IMR-90 (cell line): ENCODE results near the gene AKAP6. TPM values are rescaled to one million over a fixed set of nuclear protein-coding genes. Genes with fewer than 3 reads are reported as not detected.

ENCODE experiments used
- ATAC-seq: fragments of 200-7000 bp; cut with Tn5 transposase; 2 replicates; pipeline ENCODE4 v1.9.1; 2020; ENCODE audit warnings: low read depth, mild to moderate bottlenecking, moderate library complexity
- BruUV-seq: library from RNA; stranded (reverse); fragments of 400-500 nt; replicated peaks from 2 replicates; lab custom pipeline; 2021; lab: Mats Ljungman, UMichigan
- CTCF ChIA-PET: fragments of 300-600 bp; formaldehyde crosslinking; extraction: SDS; loops from one replicate; lab custom pipeline; 2021; ENCODE audit warnings: antibody characterized with exemption; lab: Yijun Ruan, JAX
- POLR2A ChIA-PET: fragments of 300-600 bp; sonication (Branson Sonifier 250); formaldehyde crosslinking; loops from one replicate; lab custom pipeline; 2022; ENCODE audit warnings: antibody characterized with exemption; ENCODE audit not compliant: unreplicated experiment; lab: Charles Lee
- DNase-seq: peaks from one replicate; pipeline ENCODE4 v3.0.0; 2013
- H2AFZ ChIP-seq: replicated peaks from 2 replicates; pipeline ENCODE3; 2013; ENCODE audit warnings: low read length, mild to moderate bottlenecking; ENCODE audit not compliant: poor library complexity
- H2AK5ac ChIP-seq: 2 replicates; pipeline ENCODE4 v1.6.1; 2013; ENCODE audit warnings: low read depth, low read length, inconsistent platforms
- H2AK9ac ChIP-seq: replicated peaks from 2 replicates; pipeline ENCODE3; 2013; ENCODE audit warnings: mild to moderate bottlenecking, low read depth, low read length, moderate library complexity; ENCODE audit not compliant: poor library complexity
- H2BK120ac ChIP-seq: 2 replicates; pipeline ENCODE4 v1.6.1; 2013; ENCODE audit warnings: low read depth, low read length, inconsistent platforms
- H2BK15ac ChIP-seq: 3 replicates; pipeline ENCODE4 v1.6.1; 2013; ENCODE audit warnings: low read depth, low read length, inconsistent platforms
- H2BK20ac ChIP-seq: 2 replicates; pipeline ENCODE4 v1.6.1; 2013; ENCODE audit warnings: low read depth, mild to moderate bottlenecking, inconsistent platforms, low read length, moderate library complexity
- H2BK5ac ChIP-seq: 2 replicates; pipeline ENCODE4 v1.6.1; 2013; ENCODE audit warnings: mild to moderate bottlenecking, low read depth, low read length, inconsistent platforms; ENCODE audit not compliant: poor library complexity, severe bottlenecking
- H3K14ac ChIP-seq: replicated peaks from 2 replicates; pipeline ENCODE4 v1.6.1; 2013; ENCODE audit warnings: low read depth, low read length, inconsistent platforms
- H3K18ac ChIP-seq: 2 replicates; pipeline ENCODE4 v1.6.1; 2013; ENCODE audit warnings: low read depth, low read length, control low read depth
- H3K23ac ChIP-seq: 2 replicates; pipeline ENCODE4 v1.6.1; 2013; ENCODE audit warnings: low read depth, low read length, inconsistent platforms
- H3K27ac ChIP-seq: 2 replicates; pipeline ENCODE4 v1.5.1; 2013; ENCODE audit warnings: mild to moderate bottlenecking, control low read depth, low read length; ENCODE audit not compliant: insufficient read depth
- H3K27me3 ChIP-seq: 2 replicates; pipeline ENCODE4 v1.6.1; 2013; ENCODE audit warnings: low read length; ENCODE audit not compliant: control insufficient read depth, insufficient read depth
- H3K36me3 ChIP-seq: 2 replicates; pipeline ENCODE4 v1.6.1; 2013; ENCODE audit warnings: low read length, mixed read lengths; ENCODE audit not compliant: control insufficient read depth, insufficient read depth
- H3K4ac ChIP-seq: 2 replicates; pipeline ENCODE4 v1.6.1; 2013; ENCODE audit warnings: low read depth, low read length, inconsistent platforms
- H3K4me1 ChIP-seq: 2 replicates; pipeline ENCODE4 v1.6.1; 2013; ENCODE audit warnings: low read length, mixed read lengths; ENCODE audit not compliant: control insufficient read depth, insufficient read depth
- H3K4me2 ChIP-seq: 2 replicates; pipeline ENCODE4 v1.6.1; 2013; ENCODE audit warnings: low read depth, mild to moderate bottlenecking, control low read depth, low read length, moderate library complexity
- H3K4me3 ChIP-seq: 2 replicates; pipeline ENCODE4 v1.5.1; 2013; ENCODE audit warnings: low read depth, mild to moderate bottlenecking, control low read depth, low read length, moderate library complexity; ENCODE audit not compliant: insufficient read depth
- H3K56ac ChIP-seq: 2 replicates; pipeline ENCODE4 v1.6.1; 2013; ENCODE audit warnings: low read length, inconsistent platforms; ENCODE audit not compliant: insufficient read depth; ENCODE audit errors: extremely low read depth
- H3K79me1 ChIP-seq, 2 experiments: 2 replicates each; pipeline ENCODE4 v1.6.1; 2013; ENCODE audit warnings: low read length in 2 of 2, inconsistent platforms in 1 of 2, low read depth in 1 of 2
- H3K9ac ChIP-seq: 2 replicates; pipeline ENCODE4 v1.6.1; 2013; ENCODE audit warnings: low read depth, low read length, control low read depth
- H3K9me1 ChIP-seq: 2 replicates; pipeline ENCODE4 v1.6.1; 2013; ENCODE audit warnings: low read length, inconsistent platforms; ENCODE audit not compliant: insufficient read depth
- H3K9me3 ChIP-seq: 2 replicates; pipeline ENCODE4 v1.6.1; 2013; ENCODE audit warnings: low read length; ENCODE audit not compliant: control insufficient read depth, insufficient read depth
- H4K20me1 ChIP-seq: 2 replicates; pipeline ENCODE4 v1.6.1; 2013; ENCODE audit warnings: low read length, inconsistent platforms; ENCODE audit not compliant: insufficient read depth
- H4K5ac ChIP-seq: 2 replicates; pipeline ENCODE4 v1.6.1; 2013; ENCODE audit warnings: mild to moderate bottlenecking, low read depth, low read length, control low read depth
- H4K8ac ChIP-seq, 2 experiments: 2 replicates each; pipeline ENCODE4 v1.6.1; 2013; ENCODE audit warnings: low read depth in 2 of 2, low read length in 2 of 2, control low read depth in 1 of 2, inconsistent platforms in 1 of 2
- H4K91ac ChIP-seq: 2 replicates; pipeline ENCODE4 v1.6.1; 2013; ENCODE audit warnings: low read depth, low read length, inconsistent platforms; ENCODE audit not compliant: insufficient read depth
- BHLHE40 ChIP-seq: fragments of 150-350 bp; IDR thresholded peaks from 2 replicates; pipeline ENCODE4 v1.6.1; 2016; ENCODE audit warnings: mild to moderate bottlenecking, low read depth, low read length
- RAD21 ChIP-seq: IDR thresholded peaks from 2 replicates; pipeline ENCODE4 v1.6.1; 2012; ENCODE audit warnings: low read length, improper control_type of control experiment
- WGBS, 2 experiments: methylation state at CpG; one replicate each; pipeline versions ENCODE4 v1.1.5 to v1.1.7; 2013; ENCODE audit warnings: missing lambda C conversion rate in 2 of 2; ENCODE audit not compliant: insufficient read length in 1 of 2; ENCODE audit errors: extremely low coverage in 2 of 2; 5-methylcytosine and 5-hydroxymethylcytosine counted together
- dilution Hi-C: fragments of 300-500 bp; cut with HindIII; formaldehyde crosslinking; loops from one replicate; pipeline ENCODE4 v1.14.3; 2018; ENCODE audit warnings: low sequenced_read_pairs; ENCODE audit not compliant: unreplicated experiment
- in situ Hi-C: fragments of 300-500 bp; cut with MboI; formaldehyde crosslinking; loops from 3 replicates; pipeline ENCODE4 v1.14.3; 2019; ENCODE audit warnings: low sequenced_read_pairs, inconsistent platforms, mixed read lengths
- intact Hi-C: fragments of 100-400 bp; cut with micrococcal nuclease; formaldehyde crosslinking; loops from 2 replicates; pipeline ENCODE4 v1.10.0; 2022
- polyA plus RNA-seq, 3 experiments: library from polyadenylated mRNA; depleted of rRNA; stranded (reverse); fragments of >200 nt; gene quantifications; 2 replicates each; pipeline ENCODE4 v1.2.3, GENCODE V29; 2012; ENCODE audit warnings: low replicate concordance in 1 of 3
- total RNA-seq: library from RNA; depleted of rRNA; stranded (reverse); fragments of >200 nt; gene quantifications from 2 replicates; pipeline ENCODE4 v1.2.3, GENCODE V29; 2012
- TF ChIP-seq, protein P1 (sequence below): fragments of 150-350 bp; IDR thresholded peaks from 2 replicates; pipeline ENCODE4 v1.6.1; 2016; ENCODE audit warnings: low read depth, mild to moderate bottlenecking, low read length, moderate library complexity, borderline replicate concordance
- TF ChIP-seq, protein P2 (sequence below): fragments of 150-350 bp; IDR thresholded peaks from 2 replicates; pipeline ENCODE4 v1.6.1; 2017; ENCODE audit warnings: mild to moderate bottlenecking, antibody characterized with exemption, low read length, low read depth

AKAP6 gene
- total and polyA plus RNA-seq, 2 of the 4 experiments (the other 2 are of a cell fraction) = 0.22 to 1.6 TPM

DNA sequence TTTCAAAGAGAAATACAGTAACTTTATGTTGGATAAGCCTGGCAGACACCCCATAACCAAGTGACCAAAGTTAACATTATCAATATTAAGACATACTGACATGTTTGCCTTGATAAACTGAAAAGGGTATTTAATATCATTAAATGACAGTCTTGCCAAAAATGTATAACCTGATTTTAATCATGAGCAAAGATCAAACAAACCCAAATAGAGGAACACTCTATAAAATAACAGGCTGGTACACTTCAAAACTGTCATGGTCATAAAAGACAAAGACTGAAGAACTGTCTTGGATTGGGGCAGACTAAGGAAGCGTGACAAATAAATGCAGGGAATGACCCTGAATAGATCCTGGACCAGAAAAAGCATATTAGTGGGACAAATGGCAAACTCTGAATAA is 64.0 kb downstream of the AKAP6 start:
- no peak for DNase-seq
- Histone ChIP-seq H2AK5ac (no peak overlapping the region), H3K9me3 (peaks cover 4% of the 10 kb centered on the region; the same call in 1 of the 2 replicates), H2BK20ac (no peak overlapping the region), H3K9me1 (0 out of 2 replicates have a peak, but pooled peaks cover 2% of the 10 kb centered on the region), H3K23ac (no peak overlapping the region), H2BK15ac (no peak overlapping the region), H3K56ac (no peak overlapping the region), H3K14ac (no peak overlapping the region), H3K9ac (no peak overlapping the region), H3K79me1 (no peaks in the 10 kb centered on the region), H3K18ac (no peak overlapping the region), H4K5ac (no peak overlapping the region), H3K4me3 (no peak overlapping the region), H4K8ac (no peak overlapping the region), H3K4me1 (peaks cover 2% of the 10 kb centered on the region; the same call in 1 of the 2 replicates), H3K27ac (no peak overlapping the region), H4K20me1 (no peaks in the 10 kb centered on the region), H3K36me3 (no peaks in the 10 kb centered on the region), H3K4me2 (no peak overlapping the region), H2BK5ac (no peak overlapping the region), H4K91ac (no peak overlapping the region), H2BK120ac (no peak overlapping the region), H3K27me3 (peaks cover 9% of the 10 kb centered on the region), H3K4ac (no peak overlapping the region), H2AK9ac (no peak overlapping the region), H2AFZ (no peak overlapping the region)
- ChIA-PET POLR2A (no interaction called here), CTCF (no interaction called here)
- intact Hi-C loops (no loop called here), dilution Hi-C loops (no loop called here), in situ Hi-C loops (no loop called here)
- ATAC-seq = no peak
- TF ChIP-seq, protein P1, sequence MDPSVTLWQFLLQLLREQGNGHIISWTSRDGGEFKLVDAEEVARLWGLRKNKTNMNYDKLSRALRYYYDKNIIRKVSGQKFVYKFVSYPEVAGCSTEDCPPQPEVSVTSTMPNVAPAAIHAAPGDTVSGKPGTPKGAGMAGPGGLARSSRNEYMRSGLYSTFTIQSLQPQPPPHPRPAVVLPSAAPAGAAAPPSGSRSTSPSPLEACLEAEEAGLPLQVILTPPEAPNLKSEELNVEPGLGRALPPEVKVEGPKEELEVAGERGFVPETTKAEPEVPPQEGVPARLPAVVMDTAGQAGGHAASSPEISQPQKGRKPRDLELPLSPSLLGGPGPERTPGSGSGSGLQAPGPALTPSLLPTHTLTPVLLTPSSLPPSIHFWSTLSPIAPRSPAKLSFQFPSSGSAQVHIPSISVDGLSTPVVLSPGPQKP = no peak
- no peak for TF ChIP-seq BHLHE40
- TF ChIP-seq RAD21 = no peak
- TF ChIP-seq, protein P2, sequence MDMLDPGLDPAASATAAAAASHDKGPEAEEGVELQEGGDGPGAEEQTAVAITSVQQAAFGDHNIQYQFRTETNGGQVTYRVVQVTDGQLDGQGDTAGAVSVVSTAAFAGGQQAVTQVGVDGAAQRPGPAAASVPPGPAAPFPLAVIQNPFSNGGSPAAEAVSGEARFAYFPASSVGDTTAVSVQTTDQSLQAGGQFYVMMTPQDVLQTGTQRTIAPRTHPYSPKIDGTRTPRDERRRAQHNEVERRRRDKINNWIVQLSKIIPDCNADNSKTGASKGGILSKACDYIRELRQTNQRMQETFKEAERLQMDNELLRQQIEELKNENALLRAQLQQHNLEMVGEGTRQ = no peak
- no TSS peak for BruUV-seq
- WGBS, 2 experiments = 67% methylated on average over 1 of the region's 1 CpG; no CpG with 5 or more reads in 1 of the 2 experiments
